Stimulated activated CD8-positive, alpha-beta memory T cell treated with anti-CD3 and anti-CD28 coated beads, Interleukin-4, amount 100 ng/mL, for 1 hour (primary cell): ENCODE measurements around the gene RBKS.

Experiments used
- DNase-seq, 2 donors: peaks; one replicate each; pipeline ENCODE4 v3.0.0-alpha.2; 2020; ENCODE audit warnings: low read depth in 2 of 2, low spot score in 1 of 2

The RBKS gene

GRCh38 chr2:27832396-27832795 lies 57.8 kb downstream of the RBKS start:
- no peak for DNase-seq

GRCh38 chr2:27831279-27832050 lies 58.7 kb downstream of the RBKS start:
- DNase-seq = no peak

GRCh38 chr2:27830656-27831055 lies 59.5 kb downstream of the RBKS start:
- no peak for DNase-seq

- no peak for DNase-seq
Measured at GRCh38 chr2:27829791-27830190, 60.4 kb downstream of the RBKS start.

- no peak for DNase-seq
Measured at GRCh38 chr2:27828305-27828704, 61.9 kb downstream of the RBKS start.

- no peak for DNase-seq
Measured at GRCh38 chr2:27824401-27824800, 65.8 kb downstream of the RBKS start.

GRCh38 chr2:27823569-27823968 lies 66.6 kb downstream of the RBKS start:
- DNase-seq = no peak

GRCh38 chr2:27823135-27823534 lies 67.1 kb downstream of the RBKS start:
- no peak for DNase-seq

- DNase-seq = no peak
Measured at GRCh38 chr2:27822049-27822448, 68.1 kb downstream of the RBKS start.

GRCh38 chr2:27815860-27816438 lies 74.2 kb downstream of the RBKS start:
- no peak for DNase-seq

GRCh38 chr2:27814758-27815157 lies 75.4 kb downstream of the RBKS start:
- no peak for DNase-seq

GRCh38 chr2:27811768-27812167 lies 78.4 kb downstream of the RBKS start:
- no peak for DNase-seq

- DNase-seq = no peak
Measured at GRCh38 chr2:27810455-27810854, 79.7 kb downstream of the RBKS start.

- no peak for DNase-seq
Measured at GRCh38 chr2:27809761-27810241, 80.4 kb downstream of the RBKS start.

GRCh38 chr2:27808984-27809383 lies 81.2 kb downstream of the RBKS start:
- no peak for DNase-seq

- no peak for DNase-seq
Measured at GRCh38 chr2:27808418-27808817, 81.8 kb downstream of the RBKS start.

GRCh38 chr2:27807476-27807875 lies 82.7 kb downstream of the RBKS start:
- no peak for DNase-seq

GRCh38 chr2:27806311-27807059 lies 83.7 kb downstream of the RBKS start:
- no peak for DNase-seq

GRCh38 chr2:27805180-27805579 lies 85.0 kb downstream of the RBKS start:
- DNase-seq = no peak

- DNase-seq = no peak
Measured at GRCh38 chr2:27804146-27804545, 86.0 kb downstream of the RBKS start.

GRCh38 chr2:27803046-27803445 lies 87.1 kb downstream of the RBKS start:
- DNase-seq = no peak

- DNase-seq = no peak
Measured at GRCh38 chr2:27802547-27802946, 87.6 kb downstream of the RBKS start.
